LNCaP clone FGC (cell line): ENCODE results near the gene STK32C.

ENCODE experiments used
- DNase-seq: peaks from one replicate; pipeline ENCODE4 v3.0.0-alpha.2; 2011; ENCODE audit warnings: low read depth
- H3K4me3 ChIP-seq: 2 replicates; pipeline ENCODE4 v1.5.1; 2011; ENCODE audit warnings: mild to moderate bottlenecking, low read depth, low read length, control low read depth
- CTCF ChIP-seq: IDR thresholded peaks from 2 replicates; pipeline ENCODE4 v1.5.1; 2012; ENCODE audit warnings: mild to moderate bottlenecking; ENCODE audit not compliant: control insufficient read depth, insufficient read depth; ENCODE audit errors: extremely low read depth

STK32C gene

GRCh38 chr10:132179551-132180392, 128.0 kb downstream of the STK32C start:
- TF ChIP-seq CTCF, result no peak
- H3K4me3 ChIP-seq, result no peak overlapping the region
- no peak for DNase-seq

- no peak for DNase-seq
- no peak overlapping the region for H3K4me3 ChIP-seq
- TF ChIP-seq CTCF, result no peak
These were observed 128.8 kb downstream of the STK32C start for GRCh38 chr10:132178672-132179545.

GRCh38 chr10:132178046-132178445, 129.7 kb downstream of the STK32C start:
- no peak for TF ChIP-seq CTCF
- H3K4me3 ChIP-seq, result no peak overlapping the region
- no peak for DNase-seq

- no peak for DNase-seq
- no peak overlapping the region for H3K4me3 ChIP-seq
- TF ChIP-seq CTCF, result no peak
These were observed 130.9 kb downstream of the STK32C start for GRCh38 chr10:132176623-132177500.

GRCh38 chr10:132175907-132176581, 131.7 kb downstream of the STK32C start:
- no peak overlapping the region for H3K4me3 ChIP-seq
- no peak for DNase-seq
- TF ChIP-seq CTCF, result no peak

GRCh38 chr10:132175408-132175807, 132.3 kb downstream of the STK32C start:
- no peak for DNase-seq
- H3K4me3 ChIP-seq, result no peak overlapping the region
- no peak for TF ChIP-seq CTCF
